H9 (cell line): ENCODE results near the gene MAPKAPK3. TPM values are rescaled to one million over a fixed set of nuclear protein-coding genes. Genes with fewer than 3 reads are reported as not detected.

Experiments
- DNase-seq: peaks from one replicate; pipeline ENCODE4 v3.0.0-alpha.2; 2017
- H2AFZ ChIP-seq: one replicate; pipeline ENCODE4 v1.6.1; 2013; ENCODE audit warnings: mild to moderate bottlenecking, low read length, control low read depth, moderate library complexity
- H2AK5ac ChIP-seq: 2 replicates; pipeline ENCODE4 v1.6.1; 2013; ENCODE audit warnings: low read length, control low read depth, mixed read lengths; ENCODE audit not compliant: insufficient read length
- H2BK120ac ChIP-seq: one replicate; pipeline ENCODE4 v1.6.1; 2013; ENCODE audit warnings: low read depth, mild to moderate bottlenecking, low read length, control low read depth, inconsistent platforms; ENCODE audit not compliant: poor library complexity, severe bottlenecking
- H2BK12ac ChIP-seq: 2 replicates; pipeline ENCODE4 v1.6.1; 2013; ENCODE audit warnings: low read length, control low read depth, mixed read lengths, low read depth; ENCODE audit not compliant: insufficient read length
- H2BK15ac ChIP-seq: 2 replicates; pipeline ENCODE4 v1.6.1; 2013; ENCODE audit warnings: low read depth, low read length, control low read depth
- H2BK20ac ChIP-seq: one replicate; pipeline ENCODE4 v1.6.1; 2013; ENCODE audit warnings: low read depth, mild to moderate bottlenecking, low read length, control low read depth, inconsistent platforms; ENCODE audit not compliant: poor library complexity, severe bottlenecking
- H2BK5ac ChIP-seq: 2 replicates; pipeline ENCODE4 v1.6.1; 2013; ENCODE audit warnings: low read length, control low read depth, mixed read lengths; ENCODE audit not compliant: insufficient read length
- H3K14ac ChIP-seq: 2 replicates; pipeline ENCODE4 v1.6.1; 2013; ENCODE audit warnings: low read length, control low read depth; ENCODE audit not compliant: insufficient read depth
- H3K18ac ChIP-seq: 2 replicates; pipeline ENCODE4 v1.6.1; 2013; ENCODE audit warnings: low read depth, mild to moderate bottlenecking, mixed read lengths, low read length, control low read depth; ENCODE audit not compliant: insufficient read length
- H3K23ac ChIP-seq: 2 replicates; pipeline ENCODE4 v1.6.1; 2013; ENCODE audit warnings: low read length, control low read depth, mixed read lengths, low read depth; ENCODE audit not compliant: insufficient read length
- H3K23me2 ChIP-seq: 2 replicates; pipeline ENCODE4 v1.6.1; 2013; ENCODE audit warnings: low read depth, mild to moderate bottlenecking, mixed read lengths, low read length, control low read depth; ENCODE audit not compliant: insufficient read length, poor library complexity, severe bottlenecking
- H3K27ac ChIP-seq: 2 replicates; pipeline ENCODE4 v1.5.1; 2013; ENCODE audit warnings: low read length, control low read depth, mixed read lengths, low read depth; ENCODE audit not compliant: insufficient read length
- H3K27me3 ChIP-seq: 2 replicates; pipeline ENCODE4 v1.6.1; 2013; ENCODE audit warnings: low read length, control low read depth, inconsistent platforms; ENCODE audit not compliant: insufficient read depth
- H3K4ac ChIP-seq: 2 replicates; pipeline ENCODE4 v1.6.1; 2013; ENCODE audit warnings: low read depth, mild to moderate bottlenecking, control low read depth, inconsistent platforms, low read length, moderate library complexity
- H3K4me1 ChIP-seq: 2 replicates; pipeline ENCODE4 v1.6.1; 2013; ENCODE audit warnings: low read length, control low read depth, inconsistent platforms; ENCODE audit not compliant: insufficient read depth
- H3K4me2 ChIP-seq: 2 replicates; pipeline ENCODE4 v1.6.1; 2013; ENCODE audit warnings: low read length, control low read depth, mixed read lengths; ENCODE audit not compliant: insufficient read length, insufficient read depth
- H3K56ac ChIP-seq: 2 replicates; pipeline ENCODE4 v1.6.1; 2013; ENCODE audit warnings: low read depth, mild to moderate bottlenecking, mixed read lengths, low read length, control low read depth; ENCODE audit not compliant: insufficient read length
- H3K79me1 ChIP-seq: 2 replicates; pipeline ENCODE4 v1.6.1; 2013; ENCODE audit warnings: low read depth, mild to moderate bottlenecking, moderate library complexity, low read length, control low read depth, inconsistent platforms; ENCODE audit not compliant: insufficient read depth, poor library complexity, severe bottlenecking
- H3K79me2 ChIP-seq: 2 replicates; pipeline ENCODE4 v1.6.1; 2013; ENCODE audit warnings: low read length, control low read depth, inconsistent platforms; ENCODE audit not compliant: insufficient read depth
- H3K9ac ChIP-seq: 2 replicates; pipeline ENCODE4 v1.6.1; 2013; ENCODE audit warnings: low read length, control low read depth, mixed read lengths; ENCODE audit not compliant: insufficient read length; ENCODE audit errors: extremely low read depth
- H3K9me3 ChIP-seq: one replicate; pipeline ENCODE4 v1.6.1; 2013; ENCODE audit warnings: low read depth, low read length, inconsistent platforms; ENCODE audit not compliant: control insufficient read depth
- H3T11ph ChIP-seq: one replicate; pipeline ENCODE4 v1.6.1; 2013; ENCODE audit warnings: mild to moderate bottlenecking, low read length, control low read depth, inconsistent platforms
- H4K20me1 ChIP-seq: one replicate; pipeline ENCODE4 v1.6.1; 2013; ENCODE audit not compliant: control insufficient read depth, insufficient read length, insufficient read depth
- H4K5ac ChIP-seq: 2 replicates; pipeline ENCODE4 v1.6.1; 2013; ENCODE audit warnings: low read depth, mild to moderate bottlenecking, mixed read lengths, low read length, control low read depth; ENCODE audit not compliant: insufficient read length
- H4K8ac ChIP-seq: replicated peaks from 2 replicates; pipeline ENCODE4 v1.6.1; 2013; ENCODE audit warnings: low read length, control low read depth, mixed read lengths, low read depth; ENCODE audit not compliant: insufficient read length
- H4K91ac ChIP-seq: 2 replicates; pipeline ENCODE4 v1.6.1; 2013; ENCODE audit warnings: low read depth, mild to moderate bottlenecking, moderate library complexity, mixed read lengths, low read length, control low read depth; ENCODE audit not compliant: insufficient read length
- H3K27ac Mint-ChIP-seq, 3 experiments: 2 replicates in 2 of 3; 3 replicates in 1 of 3; pipeline ENCODE4 v1.8.0; 2020 to 2021; ENCODE audit warnings: mixed read lengths in 3 of 3, mild to moderate bottlenecking in 1 of 3, moderate library complexity in 1 of 3
- H3K27me3 Mint-ChIP-seq: 2 replicates; pipeline ENCODE4 v1.8.0; 2021; ENCODE audit warnings: low read depth, mild to moderate bottlenecking, moderate library complexity, mixed read lengths
- H3K36me3 Mint-ChIP-seq, 3 experiments: 2 replicates in 2 of 3; 3 replicates in 1 of 3; pipeline ENCODE4 v1.8.0; 2020 to 2021; ENCODE audit warnings: low read depth in 3 of 3, mixed read lengths in 3 of 3; ENCODE audit not compliant: insufficient read depth in 1 of 3
- H3K4me1 Mint-ChIP-seq, 2 experiments: 2 replicates each; pipeline ENCODE4 v1.8.0; 2020; ENCODE audit warnings: mixed read lengths in 2 of 2
- H3K4me3 Mint-ChIP-seq, 2 experiments: 2 replicates in 1 of 2; 3 replicates in 1 of 2; pipeline ENCODE4 v1.8.0; 2020 to 2021; ENCODE audit warnings: mild to moderate bottlenecking in 2 of 2, mixed read lengths in 2 of 2, moderate library complexity in 1 of 2
- H3K9me3 Mint-ChIP-seq, 2 experiments: 2 replicates in 1 of 2; 3 replicates in 1 of 2; pipeline ENCODE4 v1.8.0; 2020; ENCODE audit warnings: mild to moderate bottlenecking in 2 of 2, mixed read lengths in 2 of 2, moderate library complexity in 1 of 2
- WGBS: extraction: QIAGEN DNeasy Blood & Tissue Kit; methylation state at CpG from one replicate; pipeline ENCODE4 v1.1.7; 2013; ENCODE audit warnings: missing lambda C conversion rate, low lambda C conversion rate, mixed read lengths; ENCODE audit not compliant: insufficient read length; ENCODE audit errors: extremely low coverage; 5-methylcytosine and 5-hydroxymethylcytosine counted together
- total RNA-seq: library from RNA; stranded (reverse); gene quantifications from 2 replicates; pipeline ENCODE4 v1.2.1, GENCODE V29; 2021
- TF ChIP-seq, protein P1 (sequence below): fragments of 200-600 bp; sonication (generic); conservative IDR thresholded peaks from 3 replicates; pipeline ENCODE4 v1.8.0; 2021; ENCODE audit warnings: antibody characterized with exemption, mild to moderate bottlenecking

MAPKAPK3 gene
- total RNA-seq, 1 experiment from 2014 or later = 57.9 TPM

DNA sequence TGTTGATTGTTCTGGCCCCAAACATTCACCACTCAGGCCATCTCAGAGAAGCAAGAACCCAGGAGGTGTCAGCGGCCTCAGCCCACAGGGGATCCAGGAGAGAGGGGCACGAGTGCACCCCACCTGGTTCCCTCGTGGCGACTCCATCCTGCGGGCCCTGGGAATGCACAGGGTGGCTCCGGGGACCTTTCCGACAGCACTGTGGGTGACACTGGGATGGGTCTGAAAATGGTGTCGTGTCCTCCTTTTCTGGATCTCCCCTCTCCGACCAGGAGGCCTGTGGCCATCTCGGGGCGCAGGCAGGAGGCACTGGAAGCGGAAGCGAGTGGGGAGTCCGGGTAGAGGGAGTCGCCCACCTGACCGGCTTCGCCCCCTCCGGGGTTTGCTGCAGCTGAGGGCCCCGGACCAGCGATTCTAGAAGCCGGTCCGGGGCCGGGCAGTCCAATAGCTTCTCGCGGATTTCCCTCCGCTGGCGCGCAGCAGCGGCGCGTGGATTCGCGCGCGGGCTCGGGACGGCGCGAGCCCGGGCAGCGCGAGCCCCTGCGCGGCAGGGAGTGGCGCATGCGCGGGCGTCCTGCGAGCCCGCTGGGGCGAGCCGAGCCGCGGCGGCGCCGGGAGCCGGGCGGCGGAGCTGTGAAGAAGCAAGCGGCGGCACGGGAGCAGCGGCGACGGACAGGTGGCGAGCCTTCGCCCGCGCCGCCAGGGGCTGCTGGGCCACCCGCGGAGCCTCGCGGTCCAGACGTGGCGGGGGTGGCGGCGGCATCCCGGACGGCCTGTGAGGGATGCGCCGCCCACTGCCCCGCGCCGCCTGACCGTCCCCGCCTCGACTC, 57.6 kb downstream of the MAPKAPK3 start, which contains the start of gene DOCK3:
Gene DOCK3, plus strand, starts transcription at position 579 of the 830 bp plus-strand sequence. CDS start 337 bp downstream, outside the sequence.
- Histone ChIP-seq H2BK5ac (no peak within 1 kb of the TSS), H4K5ac (no peak within 1 kb of the TSS), H3K9ac (no peak within 1 kb of the TSS), H3K14ac (peak within 1 kb of the TSS; percentile 83), H4K91ac (no peak within 1 kb of the TSS), H3K79me1 (no peaks in the 10 kb centered on the region), H3T11ph (no peak within 1 kb of the TSS), H3K27ac (no peak within 1 kb of the TSS), H3K9me3 (no peaks in the 10 kb centered on the region), H2BK15ac (no peak within 1 kb of the TSS), H3K4ac (no peak within 1 kb of the TSS), H3K27me3 (peaks cover 3% of the 10 kb centered on the region; the same call in 1 of the 2 replicates), H2BK20ac (no peak within 1 kb of the TSS), H2AFZ (no peak within 1 kb of the TSS), H3K18ac (no peak within 1 kb of the TSS), H2BK12ac (no peak within 1 kb of the TSS), H3K23ac (no peak within 1 kb of the TSS), H3K4me2 (peak within 1 kb of the TSS; percentile 66), H3K4me1 (no peaks in the 10 kb centered on the region), H3K23me2 (peaks cover 4% of the 10 kb centered on the region), H3K56ac (no peak within 1 kb of the TSS), H2BK120ac (no peak within 1 kb of the TSS), H2AK5ac (no peak within 1 kb of the TSS), H4K8ac (no peak within 1 kb of the TSS), H3K79me2 (no peaks in the 10 kb centered on the region), H4K20me1 (no peaks in the 10 kb centered on the region)
- H3K4me3 Mint-ChIP-seq = peak within 1 kb of the TSS; percentile 67 to 84
- H3K9me3 Mint-ChIP-seq = no peaks in the 10 kb centered on the region
- H3K4me1 Mint-ChIP-seq = peaks cover 38 to 40% of the 10 kb centered on the region in 2 experiments
- H3K27me3 Mint-ChIP-seq = peaks cover 31% of the 10 kb centered on the region
- peak; percentile 49 for DNase-seq
- no peaks in the 10 kb centered on the region; a peak in 1 of 7 replicates for H3K36me3 Mint-ChIP-seq
- TF ChIP-seq, protein P1, sequence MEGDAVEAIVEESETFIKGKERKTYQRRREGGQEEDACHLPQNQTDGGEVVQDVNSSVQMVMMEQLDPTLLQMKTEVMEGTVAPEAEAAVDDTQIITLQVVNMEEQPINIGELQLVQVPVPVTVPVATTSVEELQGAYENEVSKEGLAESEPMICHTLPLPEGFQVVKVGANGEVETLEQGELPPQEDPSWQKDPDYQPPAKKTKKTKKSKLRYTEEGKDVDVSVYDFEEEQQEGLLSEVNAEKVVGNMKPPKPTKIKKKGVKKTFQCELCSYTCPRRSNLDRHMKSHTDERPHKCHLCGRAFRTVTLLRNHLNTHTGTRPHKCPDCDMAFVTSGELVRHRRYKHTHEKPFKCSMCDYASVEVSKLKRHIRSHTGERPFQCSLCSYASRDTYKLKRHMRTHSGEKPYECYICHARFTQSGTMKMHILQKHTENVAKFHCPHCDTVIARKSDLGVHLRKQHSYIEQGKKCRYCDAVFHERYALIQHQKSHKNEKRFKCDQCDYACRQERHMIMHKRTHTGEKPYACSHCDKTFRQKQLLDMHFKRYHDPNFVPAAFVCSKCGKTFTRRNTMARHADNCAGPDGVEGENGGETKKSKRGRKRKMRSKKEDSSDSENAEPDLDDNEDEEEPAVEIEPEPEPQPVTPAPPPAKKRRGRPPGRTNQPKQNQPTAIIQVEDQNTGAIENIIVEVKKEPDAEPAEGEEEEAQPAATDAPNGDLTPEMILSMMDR = no peak
- H3K27ac Mint-ChIP-seq = no peak within 1 kb of the TSS
- no CpG with 5 or more reads among the region's 89 CpGs for WGBS
